Measurements from ENCODE around the gene RAB20. TPM values are rescaled to one million over a fixed set of nuclear protein-coding genes. Genes with fewer than 3 reads are reported as not detected.

Gene RAB20
- total and polyA plus RNA-seq, 9 donors = 14.5 to 32.6 (median 22.0) TPM

GRCh38 chr13:110562696-110563462 is 1.4 kb upstream of the RAB20 start:
- DNase-seq = no peak
- H3K27ac ChIP-seq = peak overlapping the region in 1 of 2 donors; percentile 95
- no peaks in the 10 kb centered on the region for H3K27me3 ChIP-seq
- H3K4me1 ChIP-seq (ENCODE audit: insufficient read depth) = peaks cover 6% of the 10 kb centered on the region
- TF ChIP-seq CTCF (IDR thresholded peaks at IDR 0.05) (no peak), EP300 (IDR thresholded peaks at IDR 0.05) (no peak), POLR2A (IDR thresholded peaks at IDR 0.05) (no peak)
- 73 to 85% (median 74%) methylated on average over 17 of the region's 17 CpGs for WGBS, 3 donors
- H3K4me3 ChIP-seq = peak overlapping the region; percentile 72
- H3K36me3 ChIP-seq = no peaks in the 10 kb centered on the region
- intact Hi-C loops (cut with DNase I) = no loop called here
- no peaks in the 10 kb centered on the region for H3K9me3 ChIP-seq

GRCh38 chr13:110562036-110562597 is 595 bp upstream of the RAB20 start:
- Histone ChIP-seq H3K4me3 (peak overlapping the region; percentile 72), H3K27me3 (no peaks in the 10 kb centered on the region), H3K9me3 (no peaks in the 10 kb centered on the region), H3K36me3 (no peaks in the 10 kb centered on the region), H3K4me1 (ENCODE audit: insufficient read depth) (peaks cover 6% of the 10 kb centered on the region), H3K27ac (peak overlapping the region in 1 of 2 donors; percentile 95)
- intact Hi-C loops (cut with DNase I) = no loop called here
- 2 to 4% (median 3%) methylated on average over 24 of the region's 24 CpGs for WGBS, 3 donors
- DNase-seq = no peak
- TF ChIP-seq POLR2A (IDR thresholded peaks at IDR 0.05) = no peak
- no peak for TF ChIP-seq EP300 (IDR thresholded peaks at IDR 0.05)
- no peak for TF ChIP-seq CTCF (IDR thresholded peaks at IDR 0.05)

GRCh38 chr13:110560601-110561343 is 750 bp downstream of the RAB20 start:
- Histone ChIP-seq H3K9me3 (no peaks in the 10 kb centered on the region), H3K4me1 (ENCODE audit: insufficient read depth) (peaks cover 6% of the 10 kb centered on the region), H3K27me3 (no peaks in the 10 kb centered on the region), H3K36me3 (no peaks in the 10 kb centered on the region), H3K4me3 (peak overlapping the region; percentile 72), H3K27ac (peak overlapping the region; percentile 66 to 95)
- intact Hi-C loops (cut with DNase I) = no loop called here
- DNase-seq = peak in 1 of 5 donors; percentile 42
- WGBS, 3 donors = 1 to 4% (median 1%) methylated on average over 21 to 29 of the region's 29 CpGs
- TF ChIP-seq CTCF (IDR thresholded peaks at IDR 0.05) (no peak), POLR2A (IDR thresholded peaks at IDR 0.05) (no peak)

- intact Hi-C loops (cut with DNase I) = no loop called here
- 10 to 27% (median 10%) methylated on average over 6 of the region's 6 CpGs for WGBS, 3 donors
- Histone ChIP-seq H3K27ac (peak overlapping the region in 1 of 2 donors; percentile 95), H3K4me3 (peak overlapping the region; percentile 72), H3K36me3 (no peaks in the 10 kb centered on the region), H3K4me1 (ENCODE audit: insufficient read depth) (peaks cover 6% of the 10 kb centered on the region), H3K27me3 (no peaks in the 10 kb centered on the region), H3K9me3 (no peaks in the 10 kb centered on the region)
- DNase-seq = no peak
- TF ChIP-seq EP300 (IDR thresholded peaks at IDR 0.05) (no peak), POLR2A (IDR thresholded peaks at IDR 0.05) (no peak), CTCF (IDR thresholded peaks at IDR 0.05) (no peak)
Observed at GRCh38 chr13:110559986-110560385, 1.5 kb downstream of the RAB20 start.
